Smooth muscle cell (in vitro differentiated cells): ENCODE results near the gene LGALS12. TPM values are rescaled to one million over a fixed set of nuclear protein-coding genes. Genes with fewer than 3 reads are reported as not detected.

Experiments used
- DNase-seq: peaks from one replicate; lab custom pipeline; 2025; ENCODE audit not compliant: unreplicated experiment; lab: John Stamatoyannopoulos, UW
- H2AFZ ChIP-seq: fragments of 200-600 bp; sonication (generic); 2 replicates; pipeline ENCODE4 v1.6.0; 2016; ENCODE audit warnings: antibody characterized with exemption, low read depth, mild to moderate bottlenecking
- H3F3A ChIP-seq: fragments of 200-600 bp; sonication (generic); 2 replicates; pipeline ENCODE4 v1.6.0; 2017; ENCODE audit warnings: antibody characterized with exemption, low read depth
- H3K27ac ChIP-seq: fragments of 200-600 bp; sonication (generic); 2 replicates; pipeline ENCODE4 v1.5.1; 2016; ENCODE audit warnings: low read depth, mild to moderate bottlenecking
- H3K27me3 ChIP-seq: fragments of 200-600 bp; sonication (generic); 2 replicates; pipeline ENCODE4 v1.6.1; 2016; ENCODE audit warnings: low read depth, mild to moderate bottlenecking
- H3K36me3 ChIP-seq: fragments of 200-600 bp; sonication (generic); 2 replicates; pipeline ENCODE4 v1.5.1; 2016; ENCODE audit warnings: low read depth
- H3K4me1 ChIP-seq: fragments of 200-600 bp; sonication (generic); 2 replicates; pipeline ENCODE4 v1.5.1; 2016; ENCODE audit warnings: low read depth
- H3K4me2 ChIP-seq: fragments of 200-600 bp; sonication (generic); 2 replicates; pipeline ENCODE4 v1.6.0; 2016; ENCODE audit warnings: mild to moderate bottlenecking
- H3K4me3 ChIP-seq: fragments of 200-600 bp; sonication (generic); 2 replicates; pipeline ENCODE4 v1.5.1; 2016; ENCODE audit warnings: mild to moderate bottlenecking
- H3K79me2 ChIP-seq: fragments of 200-600 bp; sonication (generic); 2 replicates; pipeline ENCODE4 v1.6.0; 2016; ENCODE audit warnings: low read depth, mild to moderate bottlenecking
- H3K9ac ChIP-seq: fragments of 200-600 bp; sonication (generic); 2 replicates; pipeline ENCODE4 v1.6.0; 2016; ENCODE audit warnings: low read depth
- H3K9me3 ChIP-seq: fragments of 200-600 bp; sonication (generic); replicated peaks from 2 replicates; pipeline ENCODE4 v1.5.1; 2016; ENCODE audit warnings: low read depth
- H4K20me1 ChIP-seq: fragments of 200-600 bp; sonication (generic); 2 replicates; pipeline ENCODE4 v1.6.0; 2016; ENCODE audit warnings: low read depth
- WGBS: methylation state at CpG from one replicate; pipeline ENCODE4 v1.1.7; 2016; ENCODE audit warnings: low lambda C conversion rate; 5-methylcytosine and 5-hydroxymethylcytosine counted together
- polyA plus RNA-seq: library from polyadenylated mRNA; unstranded; fragments of >200 nt; fragmentation: Nextera tagmentation; extraction: Ambion mirVana; gene quantifications from 2 replicates; pipeline ENCODE4 v1.2.1, GENCODE V29; 2016
- total RNA-seq: library from RNA; depleted of rRNA; stranded (reverse); fragments of >200 nt; gene quantifications from 2 replicates; pipeline ENCODE4 v1.2.3, GENCODE V29; 2014
- TF ChIP-seq, protein P1 (sequence below): fragments of 200-600 bp; sonication (generic); IDR thresholded peaks from 2 replicates; pipeline ENCODE4 v1.5.1; 2017; ENCODE audit warnings: borderline replicate concordance, mild to moderate bottlenecking, antibody characterized with exemption; ENCODE audit not compliant: insufficient read depth, poor library complexity, severe bottlenecking

The LGALS12 gene, protein sequence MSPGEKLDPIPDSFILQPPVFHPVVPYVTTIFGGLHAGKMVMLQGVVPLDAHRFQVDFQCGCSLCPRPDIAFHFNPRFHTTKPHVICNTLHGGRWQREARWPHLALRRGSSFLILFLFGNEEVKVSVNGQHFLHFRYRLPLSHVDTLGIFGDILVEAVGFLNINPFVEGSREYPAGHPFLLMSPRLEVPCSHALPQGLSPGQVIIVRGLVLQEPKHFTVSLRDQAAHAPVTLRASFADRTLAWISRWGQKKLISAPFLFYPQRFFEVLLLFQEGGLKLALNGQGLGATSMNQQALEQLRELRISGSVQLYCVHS
- 0.58 TPM in 1 of 2 replicates, not detected in the other for total RNA-seq
- not detected in 2 replicates for polyA plus RNA-seq

- H3F3A ChIP-seq: no peaks in the 10 kb centered on the region
- H3K9ac ChIP-seq: no peak within 1 kb of the TSS
- H3K4me1 ChIP-seq: peaks cover 15% of the 10 kb centered on the region
- H3K79me2 ChIP-seq: no peaks in the 10 kb centered on the region
- WGBS: 34% methylated on average over 14 of the region's 15 CpGs
- no peak within 1 kb of the TSS for H3K27ac ChIP-seq
- no peaks in the 10 kb centered on the region for H3K9me3 ChIP-seq
- H4K20me1 ChIP-seq: no peaks in the 10 kb centered on the region
- H3K27me3 ChIP-seq: no peaks in the 10 kb centered on the region
- H3K4me3 ChIP-seq: no peak within 1 kb of the TSS
- H3K4me2 ChIP-seq: peak within 1 kb of the TSS; percentile 57
- H2AFZ ChIP-seq: no peak within 1 kb of the TSS
- TF ChIP-seq, protein P1, sequence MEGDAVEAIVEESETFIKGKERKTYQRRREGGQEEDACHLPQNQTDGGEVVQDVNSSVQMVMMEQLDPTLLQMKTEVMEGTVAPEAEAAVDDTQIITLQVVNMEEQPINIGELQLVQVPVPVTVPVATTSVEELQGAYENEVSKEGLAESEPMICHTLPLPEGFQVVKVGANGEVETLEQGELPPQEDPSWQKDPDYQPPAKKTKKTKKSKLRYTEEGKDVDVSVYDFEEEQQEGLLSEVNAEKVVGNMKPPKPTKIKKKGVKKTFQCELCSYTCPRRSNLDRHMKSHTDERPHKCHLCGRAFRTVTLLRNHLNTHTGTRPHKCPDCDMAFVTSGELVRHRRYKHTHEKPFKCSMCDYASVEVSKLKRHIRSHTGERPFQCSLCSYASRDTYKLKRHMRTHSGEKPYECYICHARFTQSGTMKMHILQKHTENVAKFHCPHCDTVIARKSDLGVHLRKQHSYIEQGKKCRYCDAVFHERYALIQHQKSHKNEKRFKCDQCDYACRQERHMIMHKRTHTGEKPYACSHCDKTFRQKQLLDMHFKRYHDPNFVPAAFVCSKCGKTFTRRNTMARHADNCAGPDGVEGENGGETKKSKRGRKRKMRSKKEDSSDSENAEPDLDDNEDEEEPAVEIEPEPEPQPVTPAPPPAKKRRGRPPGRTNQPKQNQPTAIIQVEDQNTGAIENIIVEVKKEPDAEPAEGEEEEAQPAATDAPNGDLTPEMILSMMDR: no peak
- DNase-seq: no peak
- H3K36me3 ChIP-seq: no peaks in the 10 kb centered on the region
Observed at GRCh38 chr11:63505857-63506528, at the start of gene LGALS12. TSS of gene LGALS12 (plus strand) at chr11:63506084. CDS start at chr11:63506459, 375 bp downstream.

- TF ChIP-seq, protein P1: no peak
- Histone ChIP-seq H3K27me3 (no peaks in the 10 kb centered on the region), H3K36me3 (no peaks in the 10 kb centered on the region), H3K4me3 (no peak overlapping the region), H2AFZ (no peak overlapping the region), H3F3A (no peaks in the 10 kb centered on the region), H3K9ac (no peak overlapping the region), H3K79me2 (no peaks in the 10 kb centered on the region), H3K27ac (no peak overlapping the region), H3K9me3 (no peaks in the 10 kb centered on the region), H4K20me1 (no peaks in the 10 kb centered on the region), H3K4me2 (no peak overlapping the region), H3K4me1 (peaks cover 4% of the 10 kb centered on the region)
- WGBS: 42% methylated on average over 6 of the region's 6 CpGs
- DNase-seq: no peak
Observed at GRCh38 chr11:63459586-63459985, 46.3 kb upstream of the LGALS12 start.

GRCh38 chr11:63462137-63462536, 43.7 kb upstream of the LGALS12 start:
- H3K79me2 ChIP-seq: no peaks in the 10 kb centered on the region
- no peak overlapping the region for H3K9ac ChIP-seq
- no peaks in the 10 kb centered on the region for H3K27me3 ChIP-seq
- peaks cover 4% of the 10 kb centered on the region for H3K4me1 ChIP-seq
- H2AFZ ChIP-seq: no peak overlapping the region
- H3K36me3 ChIP-seq: no peaks in the 10 kb centered on the region
- TF ChIP-seq, protein P1: no peak
- H3K27ac ChIP-seq: no peak overlapping the region
- no peak overlapping the region for H3K4me2 ChIP-seq
- DNase-seq: no peak
- no peaks in the 10 kb centered on the region for H4K20me1 ChIP-seq
- no peaks in the 10 kb centered on the region for H3F3A ChIP-seq
- H3K9me3 ChIP-seq: no peaks in the 10 kb centered on the region
- no peak overlapping the region for H3K4me3 ChIP-seq
